Right ventricle myocardium superior (tissue), 1 donor: Measurements from ENCODE around the gene PEX1. TPM values are rescaled to one million over a fixed set of nuclear protein-coding genes. Genes with fewer than 3 reads are reported as not detected.
"Not testable (repeated sequence)": the region's sequence is repeated elsewhere in the genome, so short reads cannot be mapped to it uniquely, and the experiment has no call there.

ENCODE experiments used
- ATAC-seq: fragments of 200-7000 bp; cut with Tn5 transposase; one replicate; pipeline ENCODE4 v1.9.1; 2020; ENCODE audit warnings: mild to moderate bottlenecking; ENCODE audit not compliant: poor library complexity
- DNase-seq: peaks from one replicate; pipeline ENCODE4 v3.0.0-alpha.2; 2020
- intact Hi-C: fragments of 100-400 bp; cut with DNase I; formaldehyde crosslinking; loops from one replicate; pipeline ENCODE4 v1.11.2; 2022
- total RNA-seq: library from RNA; stranded (reverse); fragmentation: NEBNext Ultra II Directional; extraction: Animal tissue kit (Norgen Biotek cat#: 25700); gene quantifications from one replicate; pipeline ENCODE4 v1.2.1, GENCODE V29; 2021
- donor health status: DM: no; HTN: yes; CAD: no; lungs with severe emphysema.

Gene PEX1
- total RNA-seq, 1 donor from 2014 or later = 11.6 TPM

DNA sequence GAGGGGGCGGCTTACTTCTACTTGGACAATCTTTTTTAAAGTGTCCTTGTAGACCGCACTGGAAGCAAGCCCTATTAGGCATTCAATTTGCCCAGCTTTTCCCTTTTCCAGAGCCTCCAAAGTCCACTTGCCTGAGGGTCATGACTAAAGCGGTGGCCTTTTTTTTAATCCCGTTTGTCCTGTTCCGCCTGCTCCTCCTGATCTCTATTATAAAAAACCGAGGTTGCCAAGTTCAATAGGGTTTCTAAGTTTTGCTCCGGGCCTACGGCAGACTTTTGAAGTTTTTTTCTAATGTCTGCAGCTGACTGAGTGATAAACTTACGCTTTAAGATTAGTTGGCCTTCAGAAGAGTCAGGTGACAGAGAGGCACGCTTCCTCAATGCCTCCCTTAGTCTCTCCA, 54.3 kb downstream of the PEX1 start:
- ATAC-seq, DNase-seq, intact Hi-C loops: not testable (repeated sequence)

DNA sequence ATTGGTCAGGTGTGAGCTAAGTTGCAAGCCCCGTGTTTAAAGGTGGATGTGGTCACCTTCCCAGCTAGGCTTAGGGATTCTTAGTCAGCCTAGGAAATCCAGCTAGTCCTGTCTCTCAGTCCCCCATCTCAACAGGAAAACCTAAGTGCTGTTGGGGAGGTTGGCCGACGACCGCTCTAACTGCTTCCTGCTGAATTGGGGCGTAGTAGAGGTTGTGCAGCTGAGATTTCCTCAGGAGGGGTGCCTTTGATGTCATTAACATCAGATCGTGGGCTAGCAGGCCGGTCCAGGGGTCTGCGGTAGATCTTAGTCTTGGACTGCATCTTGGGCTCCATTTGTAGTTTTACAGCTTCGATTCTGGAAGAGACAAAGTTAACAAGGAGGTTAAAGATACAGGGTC, 59.7 kb downstream of the PEX1 start:
- ATAC-seq, intact Hi-C loops, DNase-seq: not testable (repeated sequence)

DNA sequence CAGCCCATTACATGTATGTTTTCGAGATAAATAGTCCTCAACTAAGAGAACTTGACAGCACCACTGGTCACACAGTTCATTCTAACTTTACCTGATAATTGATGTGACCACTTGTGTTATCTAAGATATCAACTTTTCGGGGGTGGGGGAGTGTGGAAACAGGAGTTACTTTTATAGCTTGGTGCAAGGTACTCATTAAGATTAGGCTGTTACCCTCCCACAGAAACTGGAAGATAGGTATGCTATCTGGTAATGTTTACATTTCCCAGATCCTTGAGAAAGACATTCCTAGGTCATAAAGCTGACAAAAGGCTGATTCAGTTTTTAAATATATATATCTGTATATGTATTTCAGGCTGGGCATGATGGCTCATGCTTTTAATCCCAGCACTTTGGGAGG, 61.6 kb downstream of the PEX1 start:
- intact Hi-C loops = no loop called here
- no peak for DNase-seq
- no peak for ATAC-seq

- ATAC-seq (no peak), DNase-seq (no peak)
- intact Hi-C loops = no loop called here
Measured at GRCh38 chr7:92464515-92464914, 63.8 kb downstream of the PEX1 start.

- ATAC-seq (no peak), DNase-seq (no peak)
- intact Hi-C loops = no loop called here
Measured at GRCh38 chr7:92462560-92462959, 65.8 kb downstream of the PEX1 start.

GRCh38 chr7:92461027-92462003, 67.0 kb downstream of the PEX1 start:
- ATAC-seq (no peak), DNase-seq (no peak)
- intact Hi-C loops = no loop called here

GRCh38 chr7:92460510-92460909, 67.8 kb downstream of the PEX1 start:
- ATAC-seq = no peak
- intact Hi-C loops = no loop called here
- DNase-seq = no peak

- DNase-seq (no peak), ATAC-seq (no peak)
- intact Hi-C loops = no loop called here
Measured at GRCh38 chr7:92460109-92460508, 68.2 kb downstream of the PEX1 start.

DNA sequence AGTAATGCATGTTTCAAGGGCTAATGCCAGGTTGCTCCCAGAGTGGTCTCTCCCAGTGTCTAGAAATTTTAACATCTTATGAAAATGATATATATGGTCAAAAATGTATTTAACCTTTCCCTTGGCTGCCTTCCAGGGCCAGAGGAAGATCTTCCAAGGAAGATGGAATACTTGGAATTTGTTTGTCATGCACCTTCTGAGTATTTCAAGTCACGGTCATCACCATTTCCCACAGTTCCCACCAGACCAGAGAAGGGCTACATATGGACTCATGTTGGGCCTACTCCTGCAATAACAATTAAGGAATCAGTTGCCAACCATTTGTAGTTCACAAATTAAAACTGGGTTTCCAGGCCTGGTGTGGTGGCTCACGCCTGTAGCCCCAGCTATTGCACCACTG, 72.1 kb downstream of the PEX1 start:
- ATAC-seq (no peak), DNase-seq (no peak)
- intact Hi-C loops = no loop called here

DNA sequence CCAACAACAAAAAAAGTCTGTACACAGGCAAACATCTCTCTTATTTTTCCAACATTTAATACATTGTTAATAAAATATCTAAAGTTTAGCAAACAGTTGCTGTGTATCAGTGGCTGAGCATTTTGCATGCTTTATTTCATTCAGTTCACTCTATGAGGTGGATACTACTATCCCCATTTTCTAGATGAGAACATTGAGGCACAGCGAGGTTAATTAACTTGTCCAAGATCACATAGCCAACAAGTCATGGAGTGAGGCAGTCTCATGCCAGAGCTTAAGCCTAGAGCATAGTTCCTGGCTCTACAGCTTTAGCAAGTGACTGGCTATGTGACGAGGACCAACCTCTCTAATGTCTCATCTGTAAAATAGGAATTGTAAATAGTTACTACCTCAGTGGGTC, 76.7 kb downstream of the PEX1 start:
- ATAC-seq = no peak
- intact Hi-C loops = no loop called here

GRCh38 chr7:92448205-92448747, 80.0 kb downstream of the PEX1 start:
- peak; percentile 44 for DNase-seq
- intact Hi-C loops = loop anchor here (10.0 kb wide), 1 partner anchor 613 kb away; no protein-coding TSS in a partner anchor
- peak; percentile 28 for ATAC-seq

More for the DNA sequence above, 76.7 kb downstream of the PEX1 start:
- DNase-seq = no peak

- intact Hi-C loops = loop anchor here (2.0 to 10.0 kb wide), 2 partner anchors 203 to 613 kb away; partner anchors contain the start of genes ANKIB1 and KRIT1
- peak; percentile 99 for ATAC-seq
- DNase-seq = peak; percentile 93
Measured at GRCh38 chr7:92447345-92448204, 80.7 kb downstream of the PEX1 start, which contains the start of gene GATAD1. Gene GATAD1, plus strand, starts transcription at chr7:92447482. Its CDS starts 248 bp downstream, at chr7:92447730.

- ATAC-seq (no peak), DNase-seq (peak; percentile 37)
- intact Hi-C loops = loop anchor here (2.0 to 10.0 kb wide), 2 partner anchors 202 to 612 kb away; partner anchors contain the start of genes ANKIB1 and KRIT1
Measured at GRCh38 chr7:92446869-92447344, 81.4 kb downstream of the PEX1 start.

DNA sequence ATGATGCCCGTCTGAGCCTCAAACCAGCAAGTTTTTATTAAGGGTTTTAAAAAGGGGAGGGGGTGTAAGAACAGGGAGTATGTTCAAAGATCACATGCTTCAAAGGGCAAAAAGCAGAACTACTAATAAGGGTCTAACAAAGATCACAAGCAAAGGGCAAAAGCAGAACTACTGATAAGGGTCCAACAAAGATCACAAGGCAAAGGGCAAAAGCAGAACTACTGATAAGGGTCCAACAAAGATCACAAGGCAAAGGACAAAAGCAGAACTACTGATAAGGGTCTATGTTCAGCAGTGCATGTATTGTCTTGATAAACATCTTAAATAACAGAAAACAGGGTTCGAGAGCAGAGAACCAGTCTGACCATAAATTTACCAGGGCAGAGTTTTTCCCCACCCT, 85.6 kb downstream of the PEX1 start:
- intact Hi-C loops = loop anchor here (10.0 kb wide), 1 partner anchor 608 kb away; no protein-coding TSS in a partner anchor
- not testable (repeated sequence) for DNase-seq, ATAC-seq

GRCh38 chr7:92437956-92438491, 90.3 kb downstream of the PEX1 start:
- ATAC-seq (no peak), DNase-seq (no peak)
- intact Hi-C loops = no loop called here
